Limb (tissue), 2 donors: ENCODE measurements around the gene PVALB.
A peak's percentile ranks its signal among the peaks of the same experiment; 100 is the strongest.
"Not testable (repeated sequence)": the region's sequence is repeated elsewhere in the genome, so short reads cannot be mapped to it uniquely, and the experiment has no call there.

ENCODE experiments used
- DNase-seq, 2 donors: peaks; one replicate each; pipeline ENCODE4 v3.0.0-alpha.2; 2016; ENCODE audit errors: extremely low spot score in 2 of 2

PVALB gene

GRCh38 chr22:36757668-36758211, 59.1 kb downstream of the PVALB start:
- DNase-seq: peak in 1 of 2 donors; percentile 76

- no peak for DNase-seq
Measured at GRCh38 chr22:36756746-36757655, 59.8 kb downstream of the PVALB start.

- no peak for DNase-seq
Measured at GRCh38 chr22:36756031-36756430, 60.8 kb downstream of the PVALB start.

GRCh38 chr22:36755316-36755715, 61.5 kb downstream of the PVALB start:
- DNase-seq: no peak

- DNase-seq: not testable (repeated sequence)
Measured at GRCh38 chr22:36754881-36755280, 62.0 kb downstream of the PVALB start.

GRCh38 chr22:36753916-36754315, 62.9 kb downstream of the PVALB start:
- DNase-seq: no peak

GRCh38 chr22:36753120-36753802, 63.6 kb downstream of the PVALB start:
- DNase-seq: no peak
